ENCODE measurements around the gene PLCB4.
A peak's percentile ranks its signal among the peaks of the same experiment; 100 is the strongest.

PLCB4 gene

DNA sequence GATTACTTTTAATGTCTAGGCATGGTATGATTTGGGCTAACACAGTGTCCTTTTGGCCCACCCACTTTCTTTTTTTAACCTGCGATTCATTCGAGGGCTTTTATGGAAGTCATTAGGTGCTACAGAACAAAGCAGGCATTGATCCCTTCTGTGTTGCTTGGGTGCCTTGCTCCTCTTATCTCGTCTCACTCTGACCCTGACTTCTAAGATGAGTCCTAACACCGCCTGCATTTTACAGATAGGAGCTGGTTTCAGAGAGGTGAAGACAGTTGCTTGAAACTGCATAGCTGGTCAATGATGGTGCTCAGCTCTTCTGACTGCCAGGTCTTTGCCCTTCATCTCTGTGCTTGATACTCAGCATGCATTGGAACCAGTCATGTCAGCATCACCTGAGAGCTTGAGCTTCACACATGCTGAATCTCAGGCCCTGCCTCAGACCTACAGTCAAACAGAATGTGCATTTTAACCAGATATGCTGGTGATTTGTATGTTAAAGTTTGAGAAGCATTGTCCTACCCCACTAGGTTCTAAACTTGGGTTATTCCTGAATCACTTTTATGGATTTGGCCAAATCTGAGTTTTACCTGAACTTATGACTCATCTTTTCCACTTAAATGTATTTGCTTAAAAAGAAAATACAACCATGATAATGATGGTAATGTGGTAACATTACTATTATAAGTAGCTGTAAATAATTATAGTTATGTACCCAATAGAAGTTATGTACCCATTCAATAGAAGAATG lies 142.3 kb downstream of the PLCB4 start:
- H3K36me3 ChIP-seq (ENCODE audit: insufficient read depth, low read length) = no peaks in the 10 kb centered on the region
- DNase-seq (ENCODE audit: low read depth, low spot score) = no peak
- H3K9me3 ChIP-seq (ENCODE audit: low read depth, low read length) = no peaks in the 10 kb centered on the region
- no peak overlapping the region for H3K9ac ChIP-seq (ENCODE audit: insufficient read length)
- H3K4me3 ChIP-seq = no peak overlapping the region
- TF ChIP-seq FOXP2 (optimal IDR thresholded peaks at IDR 0.05; ENCODE audit: control extremely low read depth, extremely low read length, insufficient read depth) = no peak
- TF ChIP-seq EZH2 (IDR thresholded peaks at IDR 0.05) = no peak
- no peak for TF ChIP-seq POLR2AphosphoS5 (IDR thresholded peaks at IDR 0.05; ENCODE audit: borderline replicate concordance, low read depth, low read length)
- no peak overlapping the region for H3K27ac ChIP-seq

DNA sequence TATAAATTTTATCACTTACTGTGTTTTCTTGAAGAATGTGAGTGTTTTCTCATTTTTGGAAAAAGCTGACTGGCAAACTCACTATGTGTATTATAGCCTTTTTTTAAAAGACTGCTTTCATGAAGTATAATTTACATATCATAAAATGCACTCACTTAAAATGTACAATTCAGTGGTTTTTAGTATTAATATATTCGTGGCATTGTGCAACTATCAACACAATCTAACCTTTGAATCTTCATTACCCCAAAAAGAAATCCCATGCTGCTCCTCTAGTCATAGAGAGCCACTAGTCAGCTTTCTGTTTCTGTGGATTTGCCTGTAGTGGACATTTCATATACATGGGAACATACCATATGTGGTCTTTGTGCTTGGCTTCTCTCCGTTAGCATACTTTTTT lies 143.8 kb downstream of the PLCB4 start:
- Histone ChIP-seq H3K4me3 (no peak overlapping the region), H3K9me3 (ENCODE audit: low read depth, low read length) (no peaks in the 10 kb centered on the region), H3K9ac (ENCODE audit: insufficient read length) (no peak overlapping the region), H3K36me3 (ENCODE audit: insufficient read depth, low read length) (no peaks in the 10 kb centered on the region), H3K27ac (no peak overlapping the region)
- TF ChIP-seq FOXP2 (optimal IDR thresholded peaks at IDR 0.05; ENCODE audit: control extremely low read depth, extremely low read length, insufficient read depth) (no peak), EZH2 (IDR thresholded peaks at IDR 0.05) (no peak), POLR2AphosphoS5 (IDR thresholded peaks at IDR 0.05; ENCODE audit: borderline replicate concordance, low read depth, low read length) (no peak)
- no peak for DNase-seq (ENCODE audit: low read depth, low spot score)

DNA sequence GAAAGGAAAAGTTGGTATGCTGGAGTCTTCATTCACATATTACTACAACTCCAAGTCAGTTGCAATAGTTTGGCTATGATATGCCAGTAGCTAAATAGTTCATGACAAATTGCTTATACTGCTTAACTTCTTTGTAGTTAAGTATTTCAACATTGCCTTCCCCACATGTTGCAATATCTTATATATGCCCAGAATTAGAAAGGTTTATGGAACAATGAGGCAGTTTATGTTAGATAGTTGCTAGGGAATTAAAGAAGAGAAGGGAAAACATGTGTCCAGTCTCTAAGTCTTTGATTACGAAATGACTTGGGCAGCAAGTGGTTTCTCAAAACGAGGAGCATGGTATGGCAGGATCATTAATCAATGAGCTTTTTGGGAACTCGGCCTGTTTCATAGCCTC lies 145.8 kb downstream of the PLCB4 start:
- no peaks in the 10 kb centered on the region for H3K9me3 ChIP-seq (ENCODE audit: low read depth, low read length)
- no peak overlapping the region for H3K9ac ChIP-seq (ENCODE audit: insufficient read length)
- peak; percentile 47 for DNase-seq (ENCODE audit: low read depth, low spot score)
- H3K36me3 ChIP-seq (ENCODE audit: insufficient read depth, low read length) = no peaks in the 10 kb centered on the region
- no peak overlapping the region for H3K4me3 ChIP-seq
- no peak overlapping the region for H3K27ac ChIP-seq
- TF ChIP-seq EZH2 (IDR thresholded peaks at IDR 0.05) (no peak), FOXP2 (optimal IDR thresholded peaks at IDR 0.05; ENCODE audit: control extremely low read depth, extremely low read length, insufficient read depth) (no peak), POLR2AphosphoS5 (IDR thresholded peaks at IDR 0.05; ENCODE audit: borderline replicate concordance, low read depth, low read length) (no peak)

DNA sequence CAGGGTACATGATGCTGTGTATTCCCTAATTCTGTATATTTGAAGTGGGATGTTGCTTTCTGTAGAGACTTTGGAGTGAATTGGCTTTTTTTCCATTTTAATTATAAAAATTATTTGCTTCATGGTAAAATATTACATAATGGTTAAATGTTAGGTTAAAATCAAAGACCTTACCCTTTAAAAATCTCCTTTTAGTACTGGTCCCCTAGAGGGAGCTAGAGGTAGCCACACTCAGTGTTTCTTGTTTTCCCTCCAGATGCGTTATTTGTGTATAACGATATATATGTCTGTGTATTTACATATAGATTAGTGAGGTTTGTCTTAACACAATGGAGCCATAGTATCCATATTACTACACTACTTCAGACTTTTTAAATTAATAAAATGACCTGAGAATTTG lies 146.7 kb downstream of the PLCB4 start:
- Histone ChIP-seq H3K9me3 (ENCODE audit: low read depth, low read length) (no peaks in the 10 kb centered on the region), H3K27ac (no peak overlapping the region), H3K36me3 (ENCODE audit: insufficient read depth, low read length) (no peaks in the 10 kb centered on the region), H3K9ac (ENCODE audit: insufficient read length) (no peak overlapping the region), H3K4me3 (no peak overlapping the region)
- no peak for DNase-seq (ENCODE audit: low read depth, low spot score)
- TF ChIP-seq EZH2 (IDR thresholded peaks at IDR 0.05) (no peak), POLR2AphosphoS5 (IDR thresholded peaks at IDR 0.05; ENCODE audit: borderline replicate concordance, low read depth, low read length) (no peak), FOXP2 (optimal IDR thresholded peaks at IDR 0.05; ENCODE audit: control extremely low read depth, extremely low read length, insufficient read depth) (no peak)

DNA sequence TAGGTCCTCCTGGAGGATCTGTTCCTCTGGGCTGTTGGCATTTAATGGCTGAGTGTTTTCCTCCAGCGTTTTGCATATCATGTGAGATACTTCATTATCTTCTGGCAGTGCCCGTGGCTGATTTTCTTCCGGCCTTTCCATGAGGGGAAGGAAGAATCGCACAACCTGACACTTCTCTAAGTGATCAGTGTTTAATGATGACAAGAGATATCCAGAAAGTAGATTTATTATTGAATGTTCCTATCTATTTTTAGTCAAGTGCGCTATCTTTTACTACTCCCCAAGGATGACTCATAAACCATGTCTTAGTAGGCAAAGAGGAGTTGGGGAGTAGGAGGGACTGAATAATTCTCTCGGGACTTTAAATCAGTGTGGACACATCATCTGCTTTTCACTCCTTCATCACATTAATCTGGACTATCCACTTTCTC lies 149.7 kb downstream of the PLCB4 start:
- Histone ChIP-seq H3K36me3 (ENCODE audit: insufficient read depth, low read length) (no peaks in the 10 kb centered on the region), H3K9me3 (ENCODE audit: low read depth, low read length) (no peaks in the 10 kb centered on the region), H3K27ac (no peak overlapping the region), H3K9ac (ENCODE audit: insufficient read length) (no peak overlapping the region), H3K4me3 (0 out of 2 replicates have a peak overlapping the region, but pooled peaks have one; percentile 17)
- no peak for DNase-seq (ENCODE audit: low read depth, low spot score)
- no peak for TF ChIP-seq POLR2AphosphoS5 (IDR thresholded peaks at IDR 0.05; ENCODE audit: borderline replicate concordance, low read depth, low read length)
- no peak for TF ChIP-seq FOXP2 (optimal IDR thresholded peaks at IDR 0.05; ENCODE audit: control extremely low read depth, extremely low read length, insufficient read depth)
- TF ChIP-seq EZH2 (IDR thresholded peaks at IDR 0.05) = no peak

DNA sequence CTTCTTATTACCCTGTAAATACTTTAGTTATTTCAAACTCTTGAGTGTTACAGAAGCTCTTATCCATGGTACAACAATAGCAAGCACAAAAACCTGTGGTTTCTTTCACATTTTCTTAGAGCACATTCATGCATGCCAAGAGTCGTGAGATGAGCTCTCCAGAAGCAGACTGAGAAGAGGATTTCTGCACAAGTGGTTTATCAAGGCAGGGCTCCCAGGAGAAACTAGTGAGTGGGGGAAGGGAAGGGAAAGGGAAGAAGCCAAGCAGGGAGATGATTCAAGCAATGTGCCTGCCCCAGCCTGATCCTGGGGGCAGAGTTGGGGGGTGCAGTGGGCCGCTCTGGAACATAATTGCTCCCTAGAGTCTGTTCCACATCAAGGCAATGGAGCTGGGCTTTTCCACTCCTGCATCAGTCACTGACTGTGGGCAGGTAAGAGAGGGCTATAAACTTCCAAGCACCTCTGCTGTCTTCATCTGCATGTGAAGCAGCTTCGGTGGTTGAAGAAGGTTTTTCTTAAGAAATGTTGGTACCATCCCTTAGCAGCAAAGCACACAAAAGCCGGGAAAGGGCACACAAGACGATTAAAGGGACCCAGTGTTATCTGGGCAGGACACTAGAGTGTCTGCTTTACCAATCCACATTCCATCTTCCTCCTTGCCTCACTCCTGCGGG lies 152.1 kb downstream of the PLCB4 start:
- DNase-seq (ENCODE audit: low read depth, low spot score) = no peak
- Histone ChIP-seq H3K4me3 (no peak overlapping the region), H3K27ac (no peak overlapping the region), H3K9me3 (ENCODE audit: low read depth, low read length) (no peaks in the 10 kb centered on the region), H3K9ac (ENCODE audit: insufficient read length) (no peak overlapping the region), H3K36me3 (ENCODE audit: insufficient read depth, low read length) (no peaks in the 10 kb centered on the region)
- no peak for TF ChIP-seq POLR2AphosphoS5 (IDR thresholded peaks at IDR 0.05; ENCODE audit: borderline replicate concordance, low read depth, low read length)

DNA sequence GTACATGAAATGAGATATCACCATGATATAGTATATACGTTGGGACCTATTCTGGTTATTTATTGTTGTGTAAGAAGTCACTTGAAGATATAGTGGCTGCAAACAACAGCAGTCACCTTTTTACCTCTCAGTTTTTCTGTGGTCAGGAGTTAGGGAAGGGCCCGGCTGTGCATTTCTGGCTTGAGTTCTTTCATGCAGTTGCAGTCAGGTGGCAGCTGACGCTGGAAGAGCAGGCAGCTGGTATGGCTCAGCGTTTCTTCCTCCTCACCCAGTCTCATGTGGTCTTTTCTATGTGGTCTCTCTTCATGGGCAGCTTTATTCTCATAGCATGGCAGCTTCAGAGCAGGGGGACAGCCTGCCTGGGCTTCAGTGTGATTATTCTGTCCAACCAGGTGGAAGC lies 154.4 kb downstream of the PLCB4 start:
- DNase-seq (ENCODE audit: low read depth, low spot score) = no peak
- Histone ChIP-seq H3K27ac (no peak overlapping the region), H3K9ac (ENCODE audit: insufficient read length) (no peak overlapping the region), H3K9me3 (ENCODE audit: low read depth, low read length) (no peaks in the 10 kb centered on the region), H3K36me3 (ENCODE audit: insufficient read depth, low read length) (no peaks in the 10 kb centered on the region), H3K4me3 (no peak overlapping the region)
- TF ChIP-seq POLR2AphosphoS5 (IDR thresholded peaks at IDR 0.05; ENCODE audit: borderline replicate concordance, low read depth, low read length) (no peak), EZH2 (IDR thresholded peaks at IDR 0.05) (no peak), FOXP2 (optimal IDR thresholded peaks at IDR 0.05; ENCODE audit: control extremely low read depth, extremely low read length, insufficient read depth) (no peak)

DNA sequence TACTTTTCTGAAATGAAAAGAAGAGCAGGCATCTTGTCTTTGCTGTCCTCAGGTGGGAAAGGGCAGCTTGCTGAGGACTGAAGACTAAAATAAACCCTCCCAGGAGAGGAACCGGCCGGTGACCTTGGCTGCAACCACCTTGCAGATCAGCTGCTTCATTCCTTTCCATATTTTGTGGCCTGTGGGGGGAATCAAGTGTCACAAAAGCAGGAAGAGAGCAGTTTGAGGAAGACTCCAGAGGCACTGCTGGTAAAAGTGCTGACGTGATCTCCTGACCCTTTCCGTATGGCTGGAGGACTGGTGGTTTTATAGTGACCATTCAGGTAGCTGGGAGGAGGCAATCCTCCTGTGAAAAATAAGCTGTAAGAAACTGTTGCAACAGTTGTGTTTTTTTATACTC lies 157.0 kb downstream of the PLCB4 start:
- Histone ChIP-seq H3K27ac (no peak overlapping the region), H3K4me3 (no peak overlapping the region), H3K9me3 (ENCODE audit: low read depth, low read length) (no peaks in the 10 kb centered on the region), H3K9ac (ENCODE audit: insufficient read length) (no peak overlapping the region), H3K36me3 (ENCODE audit: insufficient read depth, low read length) (no peaks in the 10 kb centered on the region)
- TF ChIP-seq POLR2AphosphoS5 (IDR thresholded peaks at IDR 0.05; ENCODE audit: borderline replicate concordance, low read depth, low read length) (no peak), FOXP2 (optimal IDR thresholded peaks at IDR 0.05; ENCODE audit: control extremely low read depth, extremely low read length, insufficient read depth) (no peak), EZH2 (IDR thresholded peaks at IDR 0.05) (no peak)
- DNase-seq (ENCODE audit: low read depth, low spot score) = no peak
